NCI-H1694 treated with DMSO at 0.1 percent for 48 hours (cell line): ENCODE data around the gene SMARCA5.

Experiments used
- DNase-seq: peaks from one replicate; lab custom pipeline; 2025; lab: John Stamatoyannopoulos, UW

SMARCA5 gene

DNA sequence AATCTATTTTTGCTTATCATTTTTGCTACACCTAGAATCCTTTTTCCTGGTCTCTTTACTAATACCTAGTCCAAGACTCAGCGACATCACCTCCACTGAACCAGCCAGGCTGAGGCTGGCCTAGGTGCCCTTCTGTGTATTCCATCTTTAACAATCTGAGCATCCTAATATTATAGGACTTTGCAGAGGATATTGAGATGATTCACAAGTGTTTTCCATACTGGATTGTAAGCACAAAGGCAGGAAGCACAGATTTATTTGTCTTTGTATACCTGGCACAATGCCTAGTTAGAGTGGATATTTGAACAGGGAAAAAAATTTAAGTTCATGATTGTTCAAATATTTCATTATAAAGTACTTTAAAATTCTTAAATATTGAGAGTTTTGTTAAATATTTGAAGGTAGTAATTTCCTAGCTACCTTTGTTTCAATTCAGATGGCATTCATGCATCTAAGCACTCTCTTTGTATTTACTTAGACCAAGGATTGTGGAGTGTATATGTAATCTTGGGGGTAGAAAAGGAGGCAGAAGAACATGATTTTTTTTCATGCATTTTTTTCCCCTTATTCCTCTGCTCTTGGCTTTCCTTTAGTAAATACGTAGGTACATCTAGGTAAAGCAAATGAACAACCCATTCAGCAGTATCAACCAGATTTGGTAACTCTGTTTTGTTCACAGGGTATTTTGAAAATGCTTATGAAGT, 18.4 kb downstream of the SMARCA5 start:
- DNase-seq = no peak

DNA sequence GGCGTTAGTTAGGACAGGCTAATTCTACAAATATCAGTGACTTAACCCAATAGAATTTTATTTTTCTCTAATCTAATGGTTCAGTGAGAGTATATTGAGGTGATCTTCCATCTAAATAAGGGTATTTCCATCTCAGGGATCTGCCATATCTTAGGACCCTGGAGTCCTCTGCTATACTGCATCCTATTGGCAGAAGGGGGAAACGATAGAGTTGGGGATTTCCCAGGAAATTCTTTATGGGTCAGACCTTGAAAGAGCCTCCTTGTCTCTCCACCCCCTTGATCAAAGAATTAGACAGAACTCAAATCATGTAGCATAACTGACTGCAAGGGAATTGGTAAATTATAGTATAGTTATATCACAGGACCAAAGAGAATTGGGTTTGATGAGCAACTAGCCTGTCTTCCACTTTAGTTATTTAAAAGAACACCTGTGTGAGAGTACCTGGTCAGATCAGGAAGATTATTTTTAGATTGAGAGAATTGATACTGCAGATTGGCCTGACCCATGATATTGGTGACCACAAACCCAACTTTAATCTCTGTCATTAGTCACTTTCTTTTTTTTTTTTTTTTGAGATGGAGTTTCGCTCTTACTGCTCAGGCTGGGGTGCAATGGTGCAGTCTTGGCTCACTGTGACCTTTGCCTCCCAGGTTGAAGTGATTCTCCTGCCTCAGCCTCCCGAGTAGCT, 25.6 kb downstream of the SMARCA5 start:
- no peak for DNase-seq

DNA sequence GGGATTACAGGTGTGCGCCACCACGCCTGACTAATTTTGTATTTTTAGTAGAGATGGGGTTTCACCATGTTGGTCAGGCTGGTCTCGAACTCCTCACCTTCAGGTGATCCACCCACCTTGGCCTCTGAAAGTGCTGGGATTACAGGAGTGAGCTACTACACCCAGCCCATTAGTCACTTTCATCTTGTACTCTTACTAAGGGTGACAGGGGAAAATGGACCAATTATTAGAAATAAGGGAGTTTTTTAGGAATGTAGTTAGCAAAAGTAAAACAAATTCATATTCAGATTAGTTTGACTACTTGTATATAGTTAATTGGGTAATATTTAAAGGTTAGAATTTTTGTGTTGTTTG, 26.1 kb downstream of the SMARCA5 start:
- DNase-seq = no peak

DNA sequence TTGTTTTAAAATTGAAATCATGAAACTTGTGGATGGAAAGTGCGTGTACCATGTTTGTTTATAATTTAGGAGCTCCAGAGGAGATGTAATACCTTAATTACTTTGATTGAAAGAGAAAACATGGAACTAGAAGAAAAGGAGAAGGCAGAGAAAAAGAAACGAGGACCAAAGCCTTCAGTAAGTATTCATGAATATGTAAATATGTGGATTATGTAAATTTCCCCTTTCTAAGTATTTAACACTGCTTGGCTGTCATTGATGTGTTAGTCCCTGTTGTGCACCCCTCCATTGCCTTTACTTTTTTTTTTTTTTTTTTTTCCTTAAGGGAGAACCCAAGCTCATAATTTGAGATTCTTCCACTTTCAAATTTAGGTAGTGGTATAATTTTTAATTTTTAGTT, 36.4 kb downstream of the SMARCA5 start:
- DNase-seq = no peak

DNA sequence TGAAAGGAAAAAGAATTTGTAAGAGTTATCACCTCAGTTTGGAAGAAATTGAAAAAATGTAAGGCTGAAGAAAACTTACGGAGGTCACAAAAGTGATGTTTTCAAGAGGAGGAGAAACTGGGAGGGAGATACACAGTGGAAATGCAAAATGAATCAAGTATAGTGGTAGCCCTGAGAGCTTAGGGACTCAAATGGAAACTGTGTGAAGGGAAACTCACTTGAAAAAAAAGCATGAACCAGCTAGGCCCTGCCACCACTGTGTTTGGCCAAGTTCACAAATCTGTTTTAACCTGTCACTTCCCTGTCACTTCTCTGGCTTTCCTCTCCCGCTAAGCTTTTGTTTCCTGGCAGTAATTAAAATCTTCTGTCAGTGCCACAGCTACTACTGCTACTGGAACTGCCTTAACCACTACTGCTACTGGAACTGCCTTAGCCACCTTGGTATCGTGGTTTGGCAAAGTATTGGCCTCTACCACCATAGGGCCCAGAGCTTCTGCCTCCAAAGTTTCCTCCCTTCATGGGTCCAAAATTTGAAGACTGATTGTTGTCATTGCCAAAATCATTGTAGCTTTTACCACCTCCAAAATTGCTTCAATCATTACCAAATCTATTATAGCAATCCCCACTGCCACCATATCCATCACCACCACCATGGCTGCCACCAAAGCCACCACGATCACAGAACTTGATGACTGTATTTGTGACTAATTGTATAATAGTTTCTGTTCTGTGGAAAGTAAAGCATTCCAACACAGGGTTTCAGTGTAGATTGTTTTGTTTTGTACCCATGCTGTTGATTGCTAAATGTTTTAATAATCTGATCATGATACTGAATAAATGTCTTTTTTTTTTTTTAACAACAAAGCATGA, 41.5 kb downstream of the SMARCA5 start:
- no peak for DNase-seq

DNA sequence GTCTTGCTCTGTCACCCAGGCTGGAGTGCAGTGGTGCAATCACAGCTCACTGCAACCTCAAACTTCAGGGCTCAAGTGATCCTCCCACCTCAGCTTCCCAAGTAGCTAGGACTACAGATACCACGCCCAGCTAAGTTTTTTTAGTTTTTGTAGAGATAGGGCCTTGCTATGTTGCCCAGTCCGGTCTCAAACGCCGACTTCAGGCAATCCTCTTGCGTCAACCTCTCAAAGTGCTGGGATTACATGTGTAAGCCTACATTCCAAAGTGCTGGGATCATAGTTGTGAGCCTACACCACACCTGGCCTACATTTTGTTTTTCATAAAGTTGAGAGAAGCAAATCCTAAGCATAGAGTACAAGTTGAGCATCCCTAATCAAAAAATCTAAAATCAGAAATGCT, 42.2 kb downstream of the SMARCA5 start:
- no peak for DNase-seq

DNA sequence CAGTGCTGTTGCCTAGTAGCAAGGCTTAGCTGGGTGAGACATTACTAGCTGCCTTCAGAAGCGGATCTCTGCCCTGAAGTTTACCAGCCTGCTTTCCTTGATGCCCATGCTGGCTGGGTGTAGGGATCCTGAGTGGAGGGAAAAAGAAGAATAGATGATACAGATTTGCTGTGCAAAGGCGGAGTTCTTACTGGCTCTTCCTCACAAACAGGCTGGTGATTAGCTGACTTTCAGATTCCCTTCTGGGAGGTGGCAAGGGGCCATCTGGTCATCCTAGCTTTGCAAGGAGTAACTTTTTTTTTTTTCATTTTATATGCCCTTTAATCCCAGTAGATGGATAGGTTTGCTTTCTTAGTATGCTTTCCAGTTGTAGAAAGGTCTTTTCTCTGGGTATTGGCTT, 44.8 kb downstream of the SMARCA5 start:
- no peak for DNase-seq

DNA sequence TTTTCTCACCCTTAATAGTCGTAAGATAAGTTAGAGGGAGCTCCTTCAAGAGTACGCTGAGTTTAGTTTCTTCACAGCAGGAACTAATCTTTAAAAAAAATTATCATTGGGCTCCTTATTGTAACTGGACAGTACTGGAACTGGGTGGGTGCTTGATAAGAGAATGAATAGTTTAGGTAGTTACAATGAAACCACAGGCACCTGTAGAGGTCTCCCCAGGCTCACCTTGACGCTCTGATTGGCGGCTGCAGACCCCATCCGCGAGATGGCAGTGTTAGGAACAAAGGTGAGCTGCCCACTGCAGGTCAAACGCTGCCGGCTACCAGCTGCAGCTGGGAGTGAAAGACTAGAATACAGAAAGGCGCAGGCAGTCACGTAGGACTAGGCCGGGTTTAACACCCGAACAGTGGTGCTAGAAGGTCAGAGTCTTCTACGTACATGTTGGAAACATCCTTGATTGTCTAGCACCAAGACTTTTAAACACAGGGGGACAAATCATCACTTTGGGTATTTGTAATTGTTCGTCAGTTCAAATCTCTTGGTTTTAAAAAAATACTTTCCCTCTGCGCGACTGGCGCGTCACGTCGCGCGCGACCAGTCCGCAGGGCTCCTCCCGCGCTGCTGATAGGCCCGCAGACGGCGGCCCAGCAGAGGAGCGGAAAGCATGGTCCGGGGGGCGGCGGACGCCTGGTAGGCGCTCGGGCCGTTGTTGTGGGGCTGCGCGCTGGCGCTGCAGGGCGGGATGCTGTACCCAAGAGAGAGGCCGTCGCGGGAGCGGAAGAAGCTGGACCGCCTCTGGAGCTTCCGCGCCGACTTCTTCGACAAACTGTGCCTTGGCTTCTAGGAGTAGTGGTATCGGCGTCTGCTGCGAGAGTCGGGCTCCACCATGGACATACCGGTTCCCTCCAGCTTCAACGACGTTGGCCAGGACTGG, 45.6 kb downstream of the SMARCA5 start:
- peak; percentile 41 for DNase-seq

DNA sequence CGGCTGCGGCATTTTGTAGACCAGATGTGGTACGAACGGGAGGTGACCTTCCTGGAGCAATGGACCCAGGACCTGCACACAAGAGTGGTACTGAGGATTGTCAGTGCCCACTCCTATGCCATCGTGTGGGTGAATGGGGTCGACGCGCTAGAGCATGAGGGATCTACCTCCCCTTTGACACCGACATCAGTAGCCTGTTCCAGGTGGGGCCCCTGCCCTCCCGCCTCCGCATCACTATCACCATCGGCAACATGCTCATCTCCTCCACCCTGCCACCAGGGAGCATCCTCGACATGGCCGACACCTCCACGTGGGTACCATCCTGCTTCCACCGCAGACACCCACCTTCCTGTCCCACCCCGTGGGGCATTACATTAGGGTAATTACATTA, 46.2 kb downstream of the SMARCA5 start:
- DNase-seq = no peak

DNA sequence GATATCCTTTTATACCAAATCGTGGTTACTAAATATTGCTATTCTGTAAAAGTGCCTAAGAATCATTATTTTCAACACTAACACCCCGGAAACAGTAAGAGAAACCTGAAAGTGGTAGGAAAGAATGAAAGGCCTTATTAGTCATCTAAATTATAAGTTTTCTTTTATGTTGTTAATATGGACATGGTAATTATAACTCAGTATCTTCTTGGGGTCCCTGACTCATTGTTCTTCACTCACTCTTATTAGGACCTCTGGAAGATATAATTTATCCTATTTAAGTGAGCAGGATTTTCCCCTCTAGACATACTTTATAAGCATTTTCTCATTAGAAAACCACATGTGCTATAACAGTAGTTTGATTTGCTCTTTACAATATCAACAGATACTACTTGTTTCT, 51.0 kb downstream of the SMARCA5 start:
- no peak for DNase-seq

DNA sequence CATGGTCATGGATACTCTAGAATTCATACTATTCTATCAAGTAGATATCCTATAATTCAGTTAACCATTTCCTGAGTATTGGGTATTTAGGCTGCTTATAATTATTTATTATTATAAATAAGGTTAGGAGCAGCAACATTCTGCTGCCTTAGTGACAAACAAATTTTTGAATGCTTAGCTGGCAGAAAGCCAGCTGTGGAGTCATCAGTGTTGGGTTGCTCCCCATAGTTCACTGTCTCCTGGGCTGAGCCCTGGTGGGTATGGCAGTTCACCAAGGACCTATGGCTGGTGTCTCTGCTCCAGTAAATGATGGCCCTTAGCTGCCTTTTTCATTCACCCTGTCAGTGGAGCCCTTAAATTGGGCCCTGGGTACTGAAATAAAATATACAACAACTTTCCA, 61.8 kb downstream of the SMARCA5 start:
- no peak for DNase-seq

DNA sequence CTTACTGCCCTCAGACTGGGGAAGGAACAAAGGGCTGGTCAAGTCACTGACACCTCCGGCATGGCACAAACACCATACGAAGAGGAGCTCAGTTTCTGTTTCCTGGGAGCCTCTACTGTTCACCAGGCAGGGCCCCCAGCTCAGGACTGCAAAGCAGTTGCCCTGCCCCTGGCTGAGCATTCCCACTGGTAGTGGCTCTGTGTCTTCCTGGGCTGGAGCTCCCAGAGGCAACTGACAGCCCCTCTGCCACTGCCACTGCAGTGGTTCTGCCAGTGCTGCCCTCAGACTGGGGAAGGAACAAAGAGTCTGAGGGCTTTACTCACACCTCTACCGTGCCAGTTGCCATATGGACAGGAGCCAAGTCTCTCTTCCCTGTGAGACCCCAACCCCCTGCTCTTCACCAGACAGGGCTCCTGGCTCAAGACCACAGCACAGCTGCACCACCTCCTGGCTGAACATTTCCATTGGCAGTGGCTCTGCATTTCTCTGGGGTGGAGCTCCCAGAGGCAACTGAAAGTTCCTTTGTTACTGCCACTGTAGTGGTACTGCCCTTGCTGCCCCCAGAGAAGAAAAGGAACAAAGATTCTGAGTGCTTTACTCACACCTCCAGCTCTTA, 67.9 kb downstream of the SMARCA5 start:
- DNase-seq = peak; percentile 12

DNA sequence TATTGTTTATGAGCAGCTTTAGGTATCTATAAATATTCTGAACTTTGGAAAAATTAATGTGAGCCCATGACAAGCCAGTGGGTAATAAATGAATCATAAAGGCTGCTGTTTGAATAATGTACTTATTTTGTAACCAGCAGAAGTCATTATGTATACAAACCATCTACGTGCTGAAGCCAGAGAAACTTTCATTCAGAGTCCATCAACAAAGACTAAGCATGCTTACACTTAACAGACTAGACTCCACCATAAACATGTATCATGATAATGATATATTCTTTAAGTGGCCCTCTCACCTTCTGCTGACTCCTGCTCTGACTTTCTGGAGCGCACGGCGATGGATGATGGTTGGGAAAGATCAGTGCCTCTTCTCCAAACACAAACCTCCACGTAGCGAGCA, 72.0 kb downstream of the SMARCA5 start:
- no peak for DNase-seq

DNA sequence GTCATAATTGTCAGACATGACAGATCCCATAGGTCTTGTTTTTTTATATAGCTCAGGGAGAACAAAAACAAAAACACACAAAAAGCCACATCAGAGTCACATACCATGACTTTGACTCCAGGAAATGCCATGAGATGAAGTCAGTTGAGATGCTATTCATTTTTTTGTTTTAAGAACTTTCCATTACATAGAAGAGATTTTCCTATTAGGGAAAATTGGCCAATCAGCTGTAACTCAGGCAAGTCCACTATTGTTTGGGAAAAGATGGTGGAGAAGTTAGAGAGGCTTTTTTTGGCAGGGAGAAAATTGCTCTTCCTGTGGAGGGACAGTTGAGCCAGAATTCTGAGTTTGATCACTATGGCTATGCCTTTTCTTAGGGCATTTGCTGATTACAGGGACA, 72.6 kb downstream of the SMARCA5 start:
- no peak for DNase-seq

DNA sequence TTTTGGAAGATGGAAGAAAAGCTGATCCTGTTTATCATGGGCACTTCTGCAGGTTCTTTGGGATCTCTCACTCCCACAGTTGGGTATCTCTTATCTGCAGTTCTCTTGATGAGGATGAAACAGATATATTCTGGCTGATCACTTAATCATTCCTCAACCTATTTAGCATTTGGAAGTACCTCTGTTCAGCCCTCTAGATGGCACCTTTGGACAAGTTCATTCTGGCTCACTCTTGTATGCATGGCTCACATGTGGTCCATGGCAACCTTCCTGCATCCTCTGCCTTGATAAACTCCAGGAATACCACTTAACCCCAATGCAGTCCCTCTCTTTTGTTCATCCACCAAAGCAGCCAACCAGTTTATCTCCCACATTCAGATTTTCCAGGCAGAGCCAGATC, 74.2 kb downstream of the SMARCA5 start:
- DNase-seq = no peak

DNA sequence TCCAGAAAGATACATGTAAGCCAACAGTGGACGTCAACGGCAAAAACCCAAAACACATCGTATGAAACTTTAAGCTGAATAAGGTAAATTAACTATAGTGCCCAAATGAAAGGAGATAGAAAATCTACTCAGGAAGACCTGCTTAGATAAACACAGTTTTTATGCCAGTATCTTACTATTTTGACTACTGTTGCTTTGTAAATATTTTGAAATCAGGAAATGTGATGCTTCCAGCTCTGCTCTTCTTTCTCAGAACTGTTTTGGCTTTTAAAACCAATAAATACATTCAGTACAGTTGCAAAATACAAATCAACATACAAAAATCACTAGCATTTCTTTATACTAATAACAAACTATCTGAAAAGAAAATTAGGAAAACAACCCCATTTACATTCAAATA, 83.8 kb downstream of the SMARCA5 start:
- no peak for DNase-seq

DNA sequence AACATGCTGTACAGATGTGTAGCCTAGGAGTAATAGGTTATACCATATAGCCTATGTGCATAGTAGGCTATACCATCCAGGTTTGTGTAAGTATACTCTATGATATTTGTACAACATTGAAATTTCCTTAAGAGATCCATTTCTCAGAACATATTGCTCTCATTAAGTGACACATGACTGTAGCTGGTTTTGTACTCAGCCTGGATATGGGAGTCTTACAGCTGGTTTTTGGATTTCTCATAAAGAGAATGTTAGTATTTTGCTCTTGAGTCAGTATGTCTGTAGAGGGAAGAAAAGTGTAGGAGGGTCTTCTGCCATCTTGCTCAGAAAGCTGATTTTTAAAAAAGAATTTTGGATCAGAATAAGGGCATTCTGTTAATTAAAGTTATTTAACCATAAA, 85.3 kb downstream of the SMARCA5 start:
- no peak for DNase-seq

DNA sequence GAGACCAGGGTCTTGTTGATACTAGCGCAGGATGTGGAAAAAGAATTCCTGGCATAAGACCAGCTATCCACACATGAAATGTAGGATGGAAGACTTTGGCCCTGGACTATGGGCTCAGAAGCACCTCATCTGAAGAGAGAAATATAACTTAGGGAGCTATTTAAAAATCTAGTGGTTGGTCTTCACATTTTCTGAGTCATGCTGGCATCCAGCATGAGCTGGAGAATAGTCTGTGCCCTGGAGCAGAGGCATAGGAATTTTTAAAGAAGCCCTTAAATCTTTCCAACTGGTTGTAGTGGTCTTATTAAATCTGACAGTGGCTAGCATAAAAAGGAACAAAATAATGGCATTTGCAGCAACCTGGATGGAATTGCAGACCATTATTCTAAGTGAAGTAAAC, 86.3 kb downstream of the SMARCA5 start:
- DNase-seq = no peak

DNA sequence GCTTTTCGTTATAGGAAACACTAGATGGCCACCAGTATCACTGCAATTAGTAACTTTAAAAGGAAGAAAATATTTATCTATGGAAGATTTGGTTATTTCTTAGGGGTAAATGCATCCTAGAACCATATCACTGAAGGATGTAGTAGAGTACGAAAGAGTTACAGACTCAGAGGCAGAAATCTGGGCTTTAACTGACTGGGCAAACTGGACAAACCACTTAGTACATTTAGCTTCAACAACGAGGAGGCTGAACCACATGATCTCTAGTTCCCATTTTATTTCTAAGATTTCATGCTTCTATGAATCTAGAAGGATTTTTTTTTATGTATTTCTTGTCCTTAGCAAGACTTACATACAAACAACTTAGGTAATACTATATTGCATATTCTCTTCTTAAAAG, 93.0 kb downstream of the SMARCA5 start:
- no peak for DNase-seq
